GM12865 (cell line): ENCODE results near the gene INS.

Experiments
- DNase-seq: peaks from one replicate; pipeline ENCODE4 v3.0.0; 2010; ENCODE audit warnings: low read depth
- H3K4me3 ChIP-seq: 2 replicates; pipeline ENCODE4 v1.5.1; 2011; ENCODE audit warnings: mild to moderate bottlenecking, low read depth, low read length, control low read depth
- TF ChIP-seq, protein P1 (sequence below): IDR thresholded peaks from 2 replicates; pipeline ENCODE4 v1.5.1; 2011; ENCODE audit warnings: low read length, control low read depth, low read depth, inconsistent platforms; ENCODE audit not compliant: insufficient read depth; ENCODE audit errors: missing control alignments

The INS gene

DNA sequence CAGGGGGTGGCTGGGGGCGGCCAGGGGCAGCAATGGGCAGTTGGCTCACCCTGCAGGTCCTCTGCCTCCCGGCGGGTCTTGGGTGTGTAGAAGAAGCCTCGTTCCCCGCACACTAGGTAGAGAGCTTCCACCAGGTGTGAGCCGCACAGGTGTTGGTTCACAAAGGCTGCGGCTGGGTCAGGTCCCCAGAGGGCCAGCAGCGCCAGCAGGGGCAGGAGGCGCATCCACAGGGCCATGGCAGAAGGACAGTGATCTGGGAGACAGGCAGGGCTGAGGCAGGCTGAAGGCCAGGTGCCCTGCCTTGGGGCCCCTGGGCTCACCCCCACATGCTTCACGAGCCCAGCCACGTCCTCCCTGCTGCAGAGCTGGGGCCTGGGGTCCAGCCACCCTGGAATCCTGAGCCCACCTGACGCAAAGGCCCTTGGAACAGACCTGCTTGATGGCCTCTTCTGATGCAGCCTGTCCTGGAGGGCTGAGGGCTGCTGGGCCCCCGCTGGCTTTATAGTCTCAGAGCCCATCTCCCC is at the start of gene INS:
Gene INS, minus strand, starts transcription at position 474 of the 524 bp plus-strand sequence. Its CDS starts 238 bp downstream, at position 236.
- no peak for DNase-seq
- TF ChIP-seq, protein P1, sequence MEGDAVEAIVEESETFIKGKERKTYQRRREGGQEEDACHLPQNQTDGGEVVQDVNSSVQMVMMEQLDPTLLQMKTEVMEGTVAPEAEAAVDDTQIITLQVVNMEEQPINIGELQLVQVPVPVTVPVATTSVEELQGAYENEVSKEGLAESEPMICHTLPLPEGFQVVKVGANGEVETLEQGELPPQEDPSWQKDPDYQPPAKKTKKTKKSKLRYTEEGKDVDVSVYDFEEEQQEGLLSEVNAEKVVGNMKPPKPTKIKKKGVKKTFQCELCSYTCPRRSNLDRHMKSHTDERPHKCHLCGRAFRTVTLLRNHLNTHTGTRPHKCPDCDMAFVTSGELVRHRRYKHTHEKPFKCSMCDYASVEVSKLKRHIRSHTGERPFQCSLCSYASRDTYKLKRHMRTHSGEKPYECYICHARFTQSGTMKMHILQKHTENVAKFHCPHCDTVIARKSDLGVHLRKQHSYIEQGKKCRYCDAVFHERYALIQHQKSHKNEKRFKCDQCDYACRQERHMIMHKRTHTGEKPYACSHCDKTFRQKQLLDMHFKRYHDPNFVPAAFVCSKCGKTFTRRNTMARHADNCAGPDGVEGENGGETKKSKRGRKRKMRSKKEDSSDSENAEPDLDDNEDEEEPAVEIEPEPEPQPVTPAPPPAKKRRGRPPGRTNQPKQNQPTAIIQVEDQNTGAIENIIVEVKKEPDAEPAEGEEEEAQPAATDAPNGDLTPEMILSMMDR: no peak
- H3K4me3 ChIP-seq: no peak within 1 kb of the TSS

- no peak for DNase-seq
- TF ChIP-seq, protein P1: no peak
- no peak overlapping the region for H3K4me3 ChIP-seq
These were observed 49.5 kb upstream of the INS start for GRCh38 chr11:2210366-2211112.

DNA sequence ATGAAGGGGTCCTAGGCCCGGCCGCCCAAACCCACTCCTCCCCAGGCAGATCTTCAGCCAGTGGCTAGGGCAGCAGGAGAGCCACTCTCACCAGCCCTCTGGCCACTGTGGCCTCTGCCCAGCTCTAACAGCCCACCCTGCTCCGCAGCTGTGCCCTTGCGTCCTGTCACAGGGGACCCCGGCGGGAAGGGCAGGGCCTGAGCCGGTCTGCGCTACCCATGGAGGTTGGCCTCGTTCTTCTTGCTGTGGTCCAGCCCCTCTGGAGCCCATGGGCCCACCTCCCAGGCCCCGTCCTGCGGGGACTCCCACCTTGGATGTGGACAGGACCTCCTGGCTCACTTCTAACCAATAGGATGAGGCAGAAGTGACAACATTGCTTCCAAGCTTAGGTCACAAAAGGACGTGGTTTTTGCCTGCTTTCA is 48.9 kb upstream of the INS start:
- TF ChIP-seq, protein P1: no peak
- no peak overlapping the region for H3K4me3 ChIP-seq
- DNase-seq: no peak

- no peak overlapping the region for H3K4me3 ChIP-seq
- TF ChIP-seq, protein P1: no peak
- no peak for DNase-seq
These were observed 48.4 kb upstream of the INS start for GRCh38 chr11:2209370-2209801.

DNA sequence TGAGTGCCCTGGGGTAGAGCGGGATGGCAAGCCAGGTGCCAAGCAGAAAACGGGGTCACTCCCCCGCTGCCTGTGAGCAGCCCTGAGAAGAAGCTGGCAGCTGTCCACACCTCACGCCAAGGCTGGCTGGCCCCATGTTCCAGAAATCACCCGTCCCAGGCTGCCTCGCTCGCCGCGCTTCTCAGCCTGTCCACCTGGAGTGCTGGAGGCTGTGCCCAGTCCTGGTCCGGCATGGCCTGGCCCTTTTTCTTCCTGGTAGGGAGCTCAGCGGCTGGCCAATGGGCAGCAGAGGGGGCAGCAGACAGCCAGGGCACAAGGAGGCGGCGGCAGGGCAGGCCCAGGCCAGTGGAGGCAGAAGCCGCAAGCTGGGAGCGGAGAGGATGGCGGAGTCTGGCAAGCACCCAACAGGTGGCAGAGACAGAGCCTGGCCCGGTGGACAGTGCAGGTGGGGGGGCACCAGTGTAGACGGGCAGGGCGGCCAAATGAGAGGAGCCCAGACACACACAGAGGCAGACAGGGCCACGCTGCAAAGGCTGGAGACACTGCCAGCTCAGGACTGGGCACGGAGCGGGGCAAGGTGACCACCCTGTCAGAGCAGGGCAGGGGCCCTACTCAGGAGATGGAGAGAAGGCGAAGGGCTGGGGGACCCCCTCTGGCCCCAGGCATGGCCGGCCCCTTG is 47.8 kb upstream of the INS start:
- TF ChIP-seq, protein P1: no peak
- no peak for DNase-seq
- H3K4me3 ChIP-seq: no peak overlapping the region

GRCh38 chr11:2207773-2208621 is 47.0 kb upstream of the INS start:
- TF ChIP-seq, protein P1: no peak
- H3K4me3 ChIP-seq: no peak overlapping the region
- no peak for DNase-seq
